Parietal lobe (tissue), 1 donor: Measurements from ENCODE around the gene IPO4. TPM values are rescaled to one million over a fixed set of nuclear protein-coding genes. Genes with fewer than 3 reads are reported as not detected.

ENCODE experiments used
- total RNA-seq: library from RNA; depleted of rRNA; stranded (reverse); fragments of >200 nt; gene quantifications from one replicate; pipeline ENCODE4 v1.2.3, GENCODE V29; 2014

Gene IPO4
- total RNA-seq = 18.2 TPM

GRCh38 chr14:24188251-24189058 is at the start of gene IPO4:
IPO4 (minus strand) TSS chr14:24188816; CDS start chr14:24188787, 29 bp downstream.

GRCh38 chr14:24232645-24233537 is 44.3 kb upstream of the IPO4 start, which contains the start of gene GMPR2:
GMPR2 (plus strand) TSS chr14:24232929; CDS start chr14:24233254, 325 bp downstream.

GRCh38 chr14:24232121-24232644 is 43.6 kb upstream of the IPO4 start, which contains the start of gene NEDD8:
NEDD8 (minus strand) TSS chr14:24232367; CDS start chr14:24232267, 100 bp downstream.

GRCh38 chr14:24215495-24216344 is 27.1 kb upstream of the IPO4 start, which contains the start of gene MDP1:
MDP1 (minus strand) TSS chr14:24216066; CDS start chr14:24215955, 111 bp downstream.

GRCh38 chr14:24212924-24213865 is 24.6 kb upstream of the IPO4 start, which contains the start of gene CHMP4A:
CHMP4A (minus strand) TSS chr14:24213488; CDS start chr14:24213439, 49 bp downstream.

GRCh38 chr14:24195186-24196070 is 6.8 kb upstream of the IPO4 start, which contains the start of gene TM9SF1:
TM9SF1 (minus strand) TSS chr14:24195441; CDS start chr14:24195019, 422 bp downstream.

GRCh38 chr14:24171422-24172260 is 17.0 kb downstream of the IPO4 start, which contains the start of gene REC8:
REC8 (plus strand) TSS chr14:24172080; CDS start chr14:24172553, 473 bp downstream.

GRCh38 chr14:24160850-24161804 is 27.5 kb downstream of the IPO4 start, which contains the start of gene IRF9:
IRF9 (plus strand) TSS chr14:24161265; CDS start chr14:24162145, 880 bp downstream.

GRCh38 chr14:24146978-24147760 is 41.4 kb downstream of the IPO4 start, which contains the start of gene RNF31:
RNF31 (plus strand) TSS chr14:24147498; CDS start chr14:24147699, 201 bp downstream.

GRCh38 chr14:24146453-24146977 is 42.1 kb downstream of the IPO4 start, which contains the start of gene PSME2:
PSME2 (minus strand) TSS chr14:24146610; CDS start chr14:24146581, 29 bp downstream.

GRCh38 chr14:24141097-24141880 is 47.3 kb downstream of the IPO4 start, which contains the start of gene EMC9:
EMC9 (minus strand) TSS chr14:24141591; CDS start chr14:24141304, 287 bp downstream.

GRCh38 chr14:24135834-24136683 is 52.6 kb downstream of the IPO4 start, which contains the start of gene PSME1:
PSME1 (plus strand) TSS chr14:24136194; CDS start chr14:24136263, 69 bp downstream.

GRCh38 chr14:24130380-24130716 is 58.3 kb downstream of the IPO4 start, which contains the start of gene FITM1:
FITM1 (plus strand) TSS chr14:24130659; CDS start chr14:24131564, 905 bp downstream.

